ENCODE data around the gene MRTFB. TPM values are rescaled to one million over a fixed set of nuclear protein-coding genes. Genes with fewer than 3 reads are reported as not detected.

MRTFB gene
- total and polyA plus RNA-seq, 2 donors (not counting 3 experiments of a cell fraction or from before 2014, with no cell fraction given): 19.6 to 49.5 TPM

GRCh38 chr16:14104066-14104465 lies 32.9 kb downstream of the MRTFB start:
- no peak overlapping the region for H3K9ac ChIP-seq (replicated peaks; ENCODE audit: extremely low read depth, insufficient read depth, low read length)
- H3K4me1 ChIP-seq (ENCODE audit: control insufficient read depth, extremely low read depth, insufficient read depth, low read length): peaks cover 21% of the 10 kb centered on the region
- peaks cover 13% of the 10 kb centered on the region for H3K79me2 ChIP-seq (ENCODE audit: control insufficient read depth, insufficient read depth, low read length)
- BruUV-seq (replicated peaks): no TSS peak
- ChIA-PET POLR2A (no interaction called here), CTCF (interaction anchor here (1.1 kb wide), 1 partner anchor 8 kb away, joined by 4 read pairs; no protein-coding TSS in a partner anchor)
- H3K36me3 ChIP-seq (ENCODE audit: control insufficient read depth in 2 of 2, extremely low read depth in 1 of 2, insufficient read depth in 2 of 2, low read length in 2 of 2): no peaks in the 10 kb centered on the region
- H3K27me3 ChIP-seq (ENCODE audit: control insufficient read depth in 2 of 2, insufficient read depth in 2 of 2, low read length in 2 of 2): no peaks in the 10 kb centered on the region
- no peak overlapping the region for H3K4me2 ChIP-seq (ENCODE audit: insufficient read depth, low read length)
- H4K20me1 ChIP-seq (replicated peaks; ENCODE audit: control insufficient read depth, extremely low read depth, insufficient read depth, low read length): peaks cover 15% of the 10 kb centered on the region
- FAIRE-seq (no peak), DNase-seq (ENCODE audit: low read depth, low spot score) (no peak)
- H3K4me3 ChIP-seq (replicated peaks in 1 of 3; ENCODE audit: insufficient read depth in 1 of 3, low read depth in 1 of 3, low read length in 3 of 3): no peak overlapping the region
- H3K27ac ChIP-seq (ENCODE audit: insufficient read depth, low read depth, low read length): no peak overlapping the region
- dilution Hi-C loops (cut with MboI; ENCODE audit: extremely low pct_ligation_motif_present, low sequenced_read_pairs) (no loop called here), intact Hi-C loops (cut with micrococcal nuclease) (no loop called here)
- TF ChIP-seq MYC (IDR thresholded peaks at IDR 0.05; ENCODE audit: low read depth, low read length) (no peak), FOS (IDR thresholded peaks at IDR 0.05; ENCODE audit: borderline replicate concordance, insufficient read depth, low read length) (no peak)
- TF ChIP-seq, protein P1, sequence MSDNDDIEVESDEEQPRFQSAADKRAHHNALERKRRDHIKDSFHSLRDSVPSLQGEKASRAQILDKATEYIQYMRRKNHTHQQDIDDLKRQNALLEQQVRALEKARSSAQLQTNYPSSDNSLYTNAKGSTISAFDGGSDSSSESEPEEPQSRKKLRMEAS (IDR thresholded peaks at IDR 0.05; ENCODE audit: insufficient read depth, insufficient read length): no peak
- no peak overlapping the region for H2AFZ ChIP-seq (ENCODE audit: low read depth, low read length)
- H3K9me1 ChIP-seq (replicated peaks; ENCODE audit: control insufficient read depth, extremely low read depth, insufficient read depth, low read length): no peaks in the 10 kb centered on the region
- no peaks in the 10 kb centered on the region for H3K9me3 ChIP-seq (replicated peaks; ENCODE audit: control insufficient read depth, insufficient read depth, low read length)

DNA sequence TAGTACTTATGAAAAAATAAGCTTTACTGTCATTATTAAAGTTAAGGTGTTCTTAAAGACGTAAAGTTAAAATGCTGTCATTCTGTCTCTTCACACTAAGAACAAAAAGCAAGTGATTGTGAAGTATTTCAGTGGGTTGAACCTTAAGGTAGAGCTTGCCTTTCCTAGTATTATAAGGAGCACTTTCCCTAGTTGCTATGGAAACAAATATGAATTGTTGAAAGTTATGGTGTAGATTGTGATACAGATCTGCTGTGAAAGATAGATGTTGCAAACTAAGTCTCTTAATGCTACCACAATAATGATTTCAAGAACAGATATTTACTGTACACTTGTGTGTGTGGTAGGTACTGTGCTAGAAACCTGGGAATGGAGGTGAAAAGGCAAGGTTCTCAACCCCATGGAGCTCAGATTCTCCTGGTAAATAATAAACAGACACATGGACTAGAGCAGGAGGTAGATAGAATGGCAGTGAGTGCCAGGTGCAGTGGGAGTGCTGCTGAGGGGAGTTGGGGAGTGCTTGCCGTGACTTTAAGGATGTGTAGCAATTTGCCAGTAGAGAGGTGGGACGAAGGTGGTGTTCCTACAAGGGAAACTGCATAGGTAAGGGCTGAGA lies 34.7 kb downstream of the MRTFB start:
- POLR2A ChIA-PET: interaction anchor here (0.6 kb wide), 1 partner anchor 230 kb away, joined by 8 read pairs; no protein-coding TSS in a partner anchor

More for the DNA sequence above, 34.7 kb downstream of the MRTFB start:
- Histone ChIP-seq H2AFZ (ENCODE audit: low read depth, low read length) (no peak overlapping the region), H3K4me2 (ENCODE audit: insufficient read depth, low read length) (no peak overlapping the region), H3K9ac (replicated peaks; ENCODE audit: extremely low read depth, insufficient read depth, low read length) (no peak overlapping the region), H3K9me3 (replicated peaks; ENCODE audit: control insufficient read depth, insufficient read depth, low read length) (no peaks in the 10 kb centered on the region), H3K4me1 (ENCODE audit: control insufficient read depth, extremely low read depth, insufficient read depth, low read length) (peaks cover 33% of the 10 kb centered on the region), H3K36me3 (ENCODE audit: control insufficient read depth in 2 of 2, extremely low read depth in 1 of 2, insufficient read depth in 2 of 2, low read length in 2 of 2) (no peaks in the 10 kb centered on the region), H3K9me1 (replicated peaks; ENCODE audit: control insufficient read depth, extremely low read depth, insufficient read depth, low read length) (no peaks in the 10 kb centered on the region), H3K27me3 (ENCODE audit: control insufficient read depth in 2 of 2, insufficient read depth in 2 of 2, low read length in 2 of 2) (no peaks in the 10 kb centered on the region), H4K20me1 (replicated peaks; ENCODE audit: control insufficient read depth, extremely low read depth, insufficient read depth, low read length) (peaks cover 12% of the 10 kb centered on the region), H3K27ac (ENCODE audit: insufficient read depth, low read depth, low read length) (no peak overlapping the region), H3K4me3 (replicated peaks in 1 of 3; ENCODE audit: insufficient read depth in 1 of 3, low read depth in 1 of 3, low read length in 3 of 3) (no peak overlapping the region), H3K79me2 (ENCODE audit: control insufficient read depth, insufficient read depth, low read length) (peaks cover 13% of the 10 kb centered on the region)
- TF ChIP-seq POLR2AphosphoS5 (IDR thresholded peaks at IDR 0.05; ENCODE audit: insufficient read depth, low read depth, low read length) (no peak), MYC (IDR thresholded peaks at IDR 0.05; ENCODE audit: low read depth, low read length) (no peak), JUN (IDR thresholded peaks at IDR 0.05; ENCODE audit: borderline replicate concordance, insufficient read depth, insufficient read length, low read depth) (no peak), POLR2A (IDR thresholded peaks at IDR 0.05; ENCODE audit: low read depth, low read length) (no peak), EZH2 (IDR thresholded peaks at IDR 0.05; ENCODE audit: borderline replicate concordance, low read depth, low read length, severe bottlenecking) (no peak), FOS (IDR thresholded peaks at IDR 0.05; ENCODE audit: borderline replicate concordance, insufficient read depth, low read length) (no peak)
- TF ChIP-seq, protein P1 (IDR thresholded peaks at IDR 0.05; ENCODE audit: insufficient read depth, insufficient read length): no peak
- TF ChIP-seq, protein P2, sequence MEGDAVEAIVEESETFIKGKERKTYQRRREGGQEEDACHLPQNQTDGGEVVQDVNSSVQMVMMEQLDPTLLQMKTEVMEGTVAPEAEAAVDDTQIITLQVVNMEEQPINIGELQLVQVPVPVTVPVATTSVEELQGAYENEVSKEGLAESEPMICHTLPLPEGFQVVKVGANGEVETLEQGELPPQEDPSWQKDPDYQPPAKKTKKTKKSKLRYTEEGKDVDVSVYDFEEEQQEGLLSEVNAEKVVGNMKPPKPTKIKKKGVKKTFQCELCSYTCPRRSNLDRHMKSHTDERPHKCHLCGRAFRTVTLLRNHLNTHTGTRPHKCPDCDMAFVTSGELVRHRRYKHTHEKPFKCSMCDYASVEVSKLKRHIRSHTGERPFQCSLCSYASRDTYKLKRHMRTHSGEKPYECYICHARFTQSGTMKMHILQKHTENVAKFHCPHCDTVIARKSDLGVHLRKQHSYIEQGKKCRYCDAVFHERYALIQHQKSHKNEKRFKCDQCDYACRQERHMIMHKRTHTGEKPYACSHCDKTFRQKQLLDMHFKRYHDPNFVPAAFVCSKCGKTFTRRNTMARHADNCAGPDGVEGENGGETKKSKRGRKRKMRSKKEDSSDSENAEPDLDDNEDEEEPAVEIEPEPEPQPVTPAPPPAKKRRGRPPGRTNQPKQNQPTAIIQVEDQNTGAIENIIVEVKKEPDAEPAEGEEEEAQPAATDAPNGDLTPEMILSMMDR (IDR thresholded peaks at IDR 0.05; ENCODE audit: extremely low read depth in 1 of 2, insufficient read depth in 1 of 2, low read depth in 1 of 2, low read length in 2 of 2): no peak
- FAIRE-seq (no peak), DNase-seq (ENCODE audit: low read depth, low spot score) (no peak)
- CTCF ChIA-PET: interaction anchor here (0.6 to 1.5 kb wide), 4 partner anchors 9 to 90 kb away, joined by 3 to 4 read pairs (median 3); no protein-coding TSS in a partner anchor
- intact Hi-C loops (cut with micrococcal nuclease) (no loop called here), dilution Hi-C loops (cut with MboI; ENCODE audit: extremely low pct_ligation_motif_present, low sequenced_read_pairs) (no loop called here)
- no TSS peak for BruUV-seq (replicated peaks)

Measured in endothelial cell of umbilical vein (primary cell).